ENCODE data around the gene MAK. TPM values are rescaled to one million over a fixed set of nuclear protein-coding genes. Genes with fewer than 3 reads are reported as not detected.

Gene MAK
- total and polyA plus RNA-seq, 2 donors (not counting 1 experiment from before 2014, with no cell fraction given) = 0.04 TPM; not detected in 1

GRCh38 chr6:10730254-10730653, 108.1 kb downstream of the MAK start:
- Mint-ChIP-seq H3K9me3 (ENCODE audit: insufficient read depth) (no peaks in the 10 kb centered on the region), H3K4me1 (peaks cover 9% of the 10 kb centered on the region), H3K4me3 (no peak overlapping the region), H3K27me3 (no peaks in the 10 kb centered on the region), H3K27ac (no peak overlapping the region)
- no peak for TF ChIP-seq CTCF (IDR thresholded peaks at IDR 0.05)
- no peak for TF ChIP-seq EZH2 (IDR thresholded peaks at IDR 0.05; ENCODE audit: borderline replicate concordance, insufficient read depth, low read depth, low read length, poor library complexity, severe bottlenecking)
- H2AFZ ChIP-seq (ENCODE audit: insufficient read depth, low read depth, low read length, poor library complexity, severe bottlenecking) = no peak overlapping the region
- H3K9ac ChIP-seq (ENCODE audit: low read length) = no peak overlapping the region
- WGBS (ENCODE audit: insufficient coverage) = 67% methylated on average over 1 of the region's 3 CpGs
- H3K27me3 ChIP-seq (replicated peaks in 1 of 4; ENCODE audit: control extremely low read depth in 1 of 4, control insufficient read depth in 3 of 4, insufficient read depth in 4 of 4, low read length in 3 of 4) = no peaks in the 10 kb centered on the region
- no peaks in the 10 kb centered on the region for H3K4me1 ChIP-seq (ENCODE audit: control insufficient read depth in 2 of 2, insufficient read depth in 2 of 2, low read length in 2 of 2)
- peaks cover 10% of the 10 kb centered on the region for H3K79me2 ChIP-seq (ENCODE audit: control insufficient read depth, insufficient read depth, low read length)
- DNase-seq = no peak
- ChIA-PET POLR2A (no interaction called here), CTCF (no interaction called here)
- intact Hi-C loops (cut with micrococcal nuclease) = no loop called here
- peaks cover 2 to 21% of the 10 kb centered on the region in 2 experiments for H3K36me3 ChIP-seq (replicated peaks in 1 of 2; ENCODE audit: control extremely low read depth in 1 of 2, control insufficient read depth in 1 of 2, extremely low read depth in 1 of 2, insufficient read depth in 2 of 2, low read length in 1 of 2)
- H4K20me1 ChIP-seq (ENCODE audit: control insufficient read depth, insufficient read depth, low read length, poor library complexity, severe bottlenecking) = no peaks in the 10 kb centered on the region
- H3K27ac ChIP-seq (ENCODE audit: low read length in 2 of 2) = peak overlapping the region in 1 of 2 donors; percentile 6
- H3K4me2 ChIP-seq (replicated peaks; ENCODE audit: low read depth, low read length, poor library complexity, severe bottlenecking) = no peak overlapping the region
- no peaks in the 10 kb centered on the region for H3K9me3 ChIP-seq (ENCODE audit: control extremely low read depth in 1 of 3, control insufficient read depth in 2 of 3, insufficient read depth in 1 of 3, low read length in 2 of 3)
- ATAC-seq (ENCODE audit: low read depth) = no peak
- no peak overlapping the region for H3K4me3 ChIP-seq (ENCODE audit: control extremely low read depth in 1 of 5, extremely low read depth in 1 of 5, insufficient read depth in 1 of 5, low read depth in 2 of 5, low read length in 4 of 5)

GRCh38 chr6:10725716-10726115, 112.6 kb downstream of the MAK start:
- Histone ChIP-seq H3K27ac (ENCODE audit: low read length in 2 of 2) (no peak overlapping the region), H3K4me2 (replicated peaks; ENCODE audit: low read depth, low read length, poor library complexity, severe bottlenecking) (no peak overlapping the region), H4K20me1 (ENCODE audit: control insufficient read depth, insufficient read depth, low read length, poor library complexity, severe bottlenecking) (no peaks in the 10 kb centered on the region), H3K4me1 (ENCODE audit: control insufficient read depth in 2 of 2, insufficient read depth in 2 of 2, low read length in 2 of 2) (peaks cover 16 to 22% of the 10 kb centered on the region in 2 donors), H3K27me3 (replicated peaks in 1 of 4; ENCODE audit: control extremely low read depth in 1 of 4, control insufficient read depth in 3 of 4, insufficient read depth in 4 of 4, low read length in 3 of 4) (no peaks in the 10 kb centered on the region), H3K9me3 (ENCODE audit: control extremely low read depth in 1 of 3, control insufficient read depth in 2 of 3, insufficient read depth in 1 of 3, low read length in 2 of 3) (peaks cover 0 to 2% (median 0%) of the 10 kb centered on the region in 3 donors), H2AFZ (ENCODE audit: insufficient read depth, low read depth, low read length, poor library complexity, severe bottlenecking) (no peak overlapping the region), H3K36me3 (replicated peaks in 1 of 2; ENCODE audit: control extremely low read depth in 1 of 2, control insufficient read depth in 1 of 2, extremely low read depth in 1 of 2, insufficient read depth in 2 of 2, low read length in 1 of 2) (peaks cover 2 to 21% of the 10 kb centered on the region in 2 experiments), H3K4me3 (ENCODE audit: control extremely low read depth in 1 of 5, extremely low read depth in 1 of 5, insufficient read depth in 1 of 5, low read depth in 2 of 5, low read length in 4 of 5) (no peak overlapping the region), H3K9ac (ENCODE audit: low read length) (no peak overlapping the region), H3K79me2 (ENCODE audit: control insufficient read depth, insufficient read depth, low read length) (peaks cover 26% of the 10 kb centered on the region)
- no peak for DNase-seq
- ChIA-PET POLR2A (no interaction called here), CTCF (no interaction called here)
- no peak for ATAC-seq (ENCODE audit: low read depth)
- no peaks in the 10 kb centered on the region for H3K27me3 Mint-ChIP-seq
- H3K4me1 Mint-ChIP-seq = peaks cover 39% of the 10 kb centered on the region
- intact Hi-C loops (cut with micrococcal nuclease) = no loop called here
- no peak overlapping the region for H3K4me3 Mint-ChIP-seq
- WGBS (ENCODE audit: insufficient coverage) = 98% methylated on average over 7 of the region's 9 CpGs
- TF ChIP-seq EZH2 (IDR thresholded peaks at IDR 0.05; ENCODE audit: borderline replicate concordance, insufficient read depth, low read depth, low read length, poor library complexity, severe bottlenecking) (no peak), CTCF (IDR thresholded peaks at IDR 0.05) (no peak)
- peak overlapping the region; percentile 46 for H3K27ac Mint-ChIP-seq
- H3K9me3 Mint-ChIP-seq (ENCODE audit: insufficient read depth) = no peaks in the 10 kb centered on the region
